ENCODE data around the gene LRRC15. TPM values are rescaled to one million over a fixed set of nuclear protein-coding genes. Genes with fewer than 3 reads are reported as not detected.

Gene LRRC15
- total RNA-seq, 1 donor: 3.6 TPM

GRCh38 chr3:194395778-194396538, 26.4 kb upstream of the LRRC15 start:
- TF ChIP-seq, protein P1, sequence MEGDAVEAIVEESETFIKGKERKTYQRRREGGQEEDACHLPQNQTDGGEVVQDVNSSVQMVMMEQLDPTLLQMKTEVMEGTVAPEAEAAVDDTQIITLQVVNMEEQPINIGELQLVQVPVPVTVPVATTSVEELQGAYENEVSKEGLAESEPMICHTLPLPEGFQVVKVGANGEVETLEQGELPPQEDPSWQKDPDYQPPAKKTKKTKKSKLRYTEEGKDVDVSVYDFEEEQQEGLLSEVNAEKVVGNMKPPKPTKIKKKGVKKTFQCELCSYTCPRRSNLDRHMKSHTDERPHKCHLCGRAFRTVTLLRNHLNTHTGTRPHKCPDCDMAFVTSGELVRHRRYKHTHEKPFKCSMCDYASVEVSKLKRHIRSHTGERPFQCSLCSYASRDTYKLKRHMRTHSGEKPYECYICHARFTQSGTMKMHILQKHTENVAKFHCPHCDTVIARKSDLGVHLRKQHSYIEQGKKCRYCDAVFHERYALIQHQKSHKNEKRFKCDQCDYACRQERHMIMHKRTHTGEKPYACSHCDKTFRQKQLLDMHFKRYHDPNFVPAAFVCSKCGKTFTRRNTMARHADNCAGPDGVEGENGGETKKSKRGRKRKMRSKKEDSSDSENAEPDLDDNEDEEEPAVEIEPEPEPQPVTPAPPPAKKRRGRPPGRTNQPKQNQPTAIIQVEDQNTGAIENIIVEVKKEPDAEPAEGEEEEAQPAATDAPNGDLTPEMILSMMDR (IDR thresholded peaks at IDR 0.05; ENCODE audit: extremely low read depth, low read depth, low read length): no peak
- H3K79me2 ChIP-seq (ENCODE audit: insufficient read depth, low read length): no peaks in the 10 kb centered on the region
- H3K27me3 ChIP-seq (ENCODE audit: insufficient read depth, low read length): peaks cover 5% of the 10 kb centered on the region
- H2AFZ ChIP-seq (ENCODE audit: low read length): no peak overlapping the region
- no peaks in the 10 kb centered on the region for H3K9me3 ChIP-seq (ENCODE audit: low read depth, low read length)
- H3K36me3 ChIP-seq (ENCODE audit: insufficient read depth, low read length): no peaks in the 10 kb centered on the region
- H4K20me1 ChIP-seq (ENCODE audit: insufficient read depth, low read length): no peaks in the 10 kb centered on the region
- no peak overlapping the region for H3K4me2 ChIP-seq (ENCODE audit: insufficient read depth, low read length)
- no peak for DNase-seq (ENCODE audit: insufficient read length, low spot score, missing footprints)
- H3K27ac ChIP-seq (ENCODE audit: low read depth, low read length): no peak overlapping the region
- H3K4me3 ChIP-seq (ENCODE audit: insufficient read depth, low read length): no peak overlapping the region
- peaks cover 3% of the 10 kb centered on the region for H3K4me1 ChIP-seq (ENCODE audit: insufficient read depth, low read length)

- H3K9me3 ChIP-seq (ENCODE audit: low read depth, low read length): no peaks in the 10 kb centered on the region
- TF ChIP-seq, protein P1 (IDR thresholded peaks at IDR 0.05; ENCODE audit: extremely low read depth, low read depth, low read length): no peak
- H3K36me3 ChIP-seq (ENCODE audit: insufficient read depth, low read length): no peaks in the 10 kb centered on the region
- no peaks in the 10 kb centered on the region for H3K79me2 ChIP-seq (ENCODE audit: insufficient read depth, low read length)
- no peak overlapping the region for H3K4me2 ChIP-seq (ENCODE audit: insufficient read depth, low read length)
- peaks cover 7% of the 10 kb centered on the region for H3K27me3 ChIP-seq (ENCODE audit: insufficient read depth, low read length)
- H4K20me1 ChIP-seq (ENCODE audit: insufficient read depth, low read length): no peaks in the 10 kb centered on the region
- H3K4me1 ChIP-seq (ENCODE audit: insufficient read depth, low read length): peaks cover 3% of the 10 kb centered on the region
- no peak overlapping the region for H2AFZ ChIP-seq (ENCODE audit: low read length)
- no peak overlapping the region for H3K27ac ChIP-seq (ENCODE audit: low read depth, low read length)
- H3K4me3 ChIP-seq (ENCODE audit: insufficient read depth, low read length): no peak overlapping the region
- no peak for DNase-seq (ENCODE audit: insufficient read length, low spot score, missing footprints)
These were observed 25.7 kb upstream of the LRRC15 start for GRCh38 chr3:194395212-194395611.

DNA sequence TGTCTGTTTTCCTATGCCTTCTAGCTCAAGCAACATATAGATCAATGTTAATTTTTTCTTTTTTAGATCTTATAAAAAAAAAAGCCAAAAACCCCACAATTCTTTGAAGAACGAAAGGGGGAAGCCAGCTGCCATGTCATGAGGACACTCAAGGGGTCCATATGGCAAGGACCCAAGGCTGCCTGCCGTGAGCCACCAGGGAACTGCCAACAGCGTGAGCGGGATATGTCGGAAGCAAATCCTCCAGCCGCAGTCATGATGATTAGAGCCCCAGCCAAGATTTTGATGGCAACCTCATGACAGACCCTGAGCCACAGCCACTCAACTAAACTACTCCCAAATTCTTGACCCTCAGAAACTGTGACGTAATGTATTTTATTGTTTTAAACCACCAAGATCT, 23.0 kb upstream of the LRRC15 start:
- DNase-seq (ENCODE audit: insufficient read length, low spot score, missing footprints): no peak
- Histone ChIP-seq H3K79me2 (ENCODE audit: insufficient read depth, low read length) (no peaks in the 10 kb centered on the region), H2AFZ (ENCODE audit: low read length) (no peak overlapping the region), H3K4me2 (ENCODE audit: insufficient read depth, low read length) (no peak overlapping the region), H4K20me1 (ENCODE audit: insufficient read depth, low read length) (no peaks in the 10 kb centered on the region), H3K4me1 (ENCODE audit: insufficient read depth, low read length) (peaks cover 1% of the 10 kb centered on the region), H3K4me3 (ENCODE audit: insufficient read depth, low read length) (no peak overlapping the region), H3K27ac (ENCODE audit: low read depth, low read length) (no peak overlapping the region), H3K27me3 (ENCODE audit: insufficient read depth, low read length) (peaks cover 11% of the 10 kb centered on the region), H3K36me3 (ENCODE audit: insufficient read depth, low read length) (no peaks in the 10 kb centered on the region), H3K9me3 (ENCODE audit: low read depth, low read length) (no peaks in the 10 kb centered on the region)
- TF ChIP-seq, protein P1 (IDR thresholded peaks at IDR 0.05; ENCODE audit: extremely low read depth, low read depth, low read length): no peak

GRCh38 chr3:194390835-194391234, 21.3 kb upstream of the LRRC15 start:
- no peaks in the 10 kb centered on the region for H3K36me3 ChIP-seq (ENCODE audit: insufficient read depth, low read length)

More at GRCh38 chr3:194390835-194391234, 21.3 kb upstream of the LRRC15 start:
- Histone ChIP-seq H3K27ac (ENCODE audit: low read depth, low read length) (no peak overlapping the region), H3K27me3 (ENCODE audit: insufficient read depth, low read length) (peaks cover 15% of the 10 kb centered on the region), H3K4me3 (ENCODE audit: insufficient read depth, low read length) (no peak overlapping the region), H2AFZ (ENCODE audit: low read length) (no peak overlapping the region), H3K4me2 (ENCODE audit: insufficient read depth, low read length) (no peak overlapping the region), H4K20me1 (ENCODE audit: insufficient read depth, low read length) (no peaks in the 10 kb centered on the region), H3K79me2 (ENCODE audit: insufficient read depth, low read length) (no peaks in the 10 kb centered on the region), H3K4me1 (ENCODE audit: insufficient read depth, low read length) (no peaks in the 10 kb centered on the region), H3K9me3 (ENCODE audit: low read depth, low read length) (no peaks in the 10 kb centered on the region)
- TF ChIP-seq, protein P1 (IDR thresholded peaks at IDR 0.05; ENCODE audit: extremely low read depth, low read depth, low read length): no peak
- no peak for DNase-seq (ENCODE audit: insufficient read length, low spot score, missing footprints)
